HCEC 1CT (cell line): ENCODE results near the gene PTH1R.

Experiments
- DNase-seq: peaks from one replicate; pipeline ENCODE4 v3.0.0-alpha.2; 2017

Gene PTH1R

DNA sequence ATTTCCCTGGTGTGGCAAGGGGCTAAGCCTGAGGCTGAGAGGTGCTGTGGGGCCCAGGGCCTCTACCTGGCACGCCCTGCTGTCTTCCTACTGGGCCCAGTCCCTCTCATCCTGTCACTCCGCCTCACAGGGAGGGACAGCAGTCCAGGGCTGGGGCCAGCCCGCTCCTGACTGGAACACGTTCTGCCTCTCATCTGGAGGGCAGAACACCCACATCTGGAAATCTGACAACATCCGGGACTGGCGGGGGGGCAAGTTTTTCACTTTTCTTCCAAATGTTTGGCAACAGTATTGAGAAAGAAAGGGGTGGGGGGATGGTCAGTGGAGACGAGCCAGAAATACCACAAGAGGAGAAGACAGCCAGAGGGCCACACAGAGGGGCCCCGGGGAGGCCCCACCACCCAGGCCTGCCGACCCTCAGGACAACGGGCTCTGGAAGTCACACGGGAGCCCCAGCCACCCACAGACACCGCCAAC is 12.5 kb upstream of the PTH1R start:
- peak; percentile 10 for DNase-seq

DNA sequence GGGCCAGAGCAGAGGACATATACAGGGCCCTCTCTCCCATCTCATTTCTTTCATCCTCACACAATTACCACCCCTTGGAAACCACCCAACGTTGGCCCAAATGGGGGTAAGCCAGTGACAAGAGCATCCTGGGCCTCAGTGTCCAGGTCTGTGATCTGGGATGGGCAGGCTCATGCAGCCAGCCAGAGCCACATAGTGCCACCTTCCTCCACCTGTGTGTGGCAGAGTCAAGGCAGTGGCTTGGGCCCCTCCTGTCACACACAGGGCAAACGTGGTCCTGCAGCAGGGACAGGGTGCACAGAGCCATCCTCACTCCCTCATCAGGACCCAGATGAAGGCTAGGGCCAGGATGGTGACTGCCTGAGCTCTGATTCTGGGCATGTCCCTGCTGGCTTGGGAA is 12.0 kb upstream of the PTH1R start:
- DNase-seq: no peak

DNA sequence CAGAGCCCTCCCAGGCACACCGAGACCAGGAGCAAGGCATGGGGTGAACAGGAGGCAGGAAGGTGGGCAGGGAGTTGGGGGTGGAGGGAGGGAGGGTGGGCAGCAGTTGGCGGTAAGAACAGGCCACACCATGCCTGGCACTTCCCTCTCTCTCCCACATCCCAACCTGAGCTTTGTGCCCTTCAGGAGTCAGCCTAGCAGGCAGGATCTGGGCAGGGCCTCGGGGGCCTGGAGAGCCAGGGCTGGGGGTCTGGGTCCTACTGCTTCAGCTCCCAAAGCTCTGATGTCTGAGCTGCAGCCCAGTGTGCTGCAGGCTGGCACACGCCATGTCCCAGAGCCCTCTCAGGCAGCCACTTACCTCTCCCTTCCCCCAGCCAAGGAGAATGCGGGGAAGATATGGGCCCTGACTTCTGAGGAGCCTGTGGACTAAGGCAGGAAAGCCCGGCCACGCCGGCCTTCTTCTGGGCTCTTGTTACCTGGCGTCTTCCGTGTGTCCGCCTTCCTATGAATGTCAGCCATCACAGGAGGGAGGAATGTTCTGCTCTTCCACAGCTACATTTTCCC is 11.4 kb upstream of the PTH1R start:
- no peak for DNase-seq

DNA sequence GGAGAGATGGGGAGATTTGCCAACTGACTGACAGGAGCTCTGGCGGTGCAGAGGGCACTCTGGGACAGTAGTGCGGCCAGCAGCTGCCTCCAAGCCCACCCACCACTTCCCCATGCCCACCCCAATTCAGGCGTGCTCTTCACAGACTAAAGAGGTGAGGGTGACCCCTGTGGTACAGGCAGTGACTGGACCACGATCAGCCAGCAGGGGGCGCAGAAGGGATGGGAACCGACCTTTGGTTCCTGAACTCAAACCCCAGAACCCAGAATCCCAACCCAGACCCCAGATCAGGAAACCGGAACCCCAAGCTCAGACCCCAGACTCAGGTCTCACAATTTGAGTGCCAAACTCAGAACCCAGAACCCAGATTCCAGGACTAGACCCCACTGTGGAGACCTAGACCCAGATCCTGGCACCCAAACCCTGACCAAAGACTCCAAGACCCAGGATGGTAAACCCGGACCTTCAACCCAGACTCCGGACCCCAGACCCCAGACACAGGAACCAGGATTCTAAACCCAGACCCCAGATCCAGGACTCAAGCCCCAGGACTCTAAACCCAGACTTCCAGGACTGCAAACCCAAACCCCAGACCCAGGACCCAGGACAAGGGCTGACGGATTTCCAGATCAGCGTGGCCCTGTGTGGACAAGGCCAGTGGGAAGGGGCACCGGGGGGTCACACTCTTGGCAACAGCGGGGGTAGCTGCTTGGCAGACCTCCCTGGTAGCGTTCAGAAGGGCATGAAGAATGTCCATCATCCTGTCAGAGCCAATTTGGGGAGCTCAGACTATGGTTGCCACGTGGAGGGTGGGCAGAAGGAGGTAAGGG is 10.6 kb upstream of the PTH1R start:
- peak; percentile 10 for DNase-seq

DNA sequence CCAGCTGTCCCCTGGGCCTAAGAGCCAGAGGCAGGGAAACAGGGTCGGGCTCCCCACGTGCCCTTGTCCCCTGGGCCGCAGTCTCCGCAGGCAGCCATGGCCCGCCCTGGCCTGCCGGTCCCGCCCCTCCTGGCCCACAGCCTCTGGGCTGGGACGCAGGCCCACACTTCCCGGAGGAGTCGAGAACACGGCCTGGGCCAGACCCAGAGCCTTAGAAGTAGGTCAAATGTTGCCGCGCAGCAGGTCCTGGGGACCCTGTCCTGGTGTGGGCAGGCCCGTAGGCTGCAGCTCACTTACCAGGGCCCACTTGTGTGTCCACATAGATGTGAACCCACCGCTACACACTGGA is 10.0 kb upstream of the PTH1R start:
- DNase-seq: no peak

DNA sequence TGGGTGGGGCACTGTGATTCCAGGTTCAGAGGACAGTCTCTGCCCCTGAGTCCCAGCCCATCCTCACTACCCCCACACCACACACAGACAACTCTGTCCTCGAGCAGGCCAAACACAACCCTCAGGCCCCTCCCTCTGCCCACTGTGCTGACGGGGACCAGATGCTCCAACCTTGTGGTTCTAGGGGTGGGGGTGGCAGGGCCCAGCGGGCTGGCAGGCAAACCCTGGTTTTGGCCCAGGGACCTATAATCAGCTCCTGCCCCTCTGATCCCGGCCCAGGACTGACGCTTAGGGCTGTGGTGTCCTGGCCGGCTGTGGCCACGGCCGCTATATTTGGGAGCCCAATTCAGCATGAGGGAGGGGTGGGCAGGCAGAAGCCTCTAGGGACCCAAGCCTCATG is 9.2 kb upstream of the PTH1R start:
- DNase-seq: no peak

DNA sequence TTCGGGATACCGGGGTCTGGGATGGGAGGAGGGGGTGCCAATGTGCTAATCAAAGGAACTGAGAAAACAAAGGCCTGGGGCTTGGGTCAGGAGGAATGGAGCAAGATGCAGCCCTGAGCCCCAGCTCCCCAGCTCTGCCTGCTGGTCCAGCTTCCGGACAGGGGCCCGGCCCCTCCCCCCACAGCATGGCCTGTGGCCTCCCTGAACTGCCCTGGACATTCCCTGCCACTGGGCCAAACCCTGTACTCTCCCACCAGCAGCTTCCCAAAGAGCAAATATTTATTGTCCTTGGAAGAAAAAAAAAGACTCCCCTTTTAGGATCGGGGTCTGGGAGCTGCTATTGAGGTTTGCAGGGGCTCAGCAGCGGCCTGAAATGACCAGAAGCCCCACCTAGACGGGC is 8.6 kb upstream of the PTH1R start:
- no peak for DNase-seq

DNA sequence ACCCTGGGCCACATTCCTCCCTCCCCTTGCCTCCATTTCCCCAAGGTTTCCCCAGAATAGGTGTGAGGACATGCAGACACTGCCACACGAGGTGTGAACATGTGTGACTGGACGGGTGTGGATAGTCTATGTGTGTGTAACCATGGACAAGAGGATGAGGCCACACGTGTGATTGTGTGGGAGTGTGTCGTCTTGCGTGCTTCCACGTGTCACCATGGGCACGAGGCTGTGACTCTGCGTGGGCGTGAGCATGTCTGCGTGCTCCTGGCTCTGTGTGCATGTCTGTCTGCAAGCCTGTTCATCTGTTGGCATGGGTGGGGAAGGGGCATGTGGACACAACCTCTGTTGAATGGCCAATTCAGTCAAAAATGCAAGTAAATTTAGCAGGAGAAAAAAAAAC is 8.1 kb upstream of the PTH1R start:
- no peak for DNase-seq

DNA sequence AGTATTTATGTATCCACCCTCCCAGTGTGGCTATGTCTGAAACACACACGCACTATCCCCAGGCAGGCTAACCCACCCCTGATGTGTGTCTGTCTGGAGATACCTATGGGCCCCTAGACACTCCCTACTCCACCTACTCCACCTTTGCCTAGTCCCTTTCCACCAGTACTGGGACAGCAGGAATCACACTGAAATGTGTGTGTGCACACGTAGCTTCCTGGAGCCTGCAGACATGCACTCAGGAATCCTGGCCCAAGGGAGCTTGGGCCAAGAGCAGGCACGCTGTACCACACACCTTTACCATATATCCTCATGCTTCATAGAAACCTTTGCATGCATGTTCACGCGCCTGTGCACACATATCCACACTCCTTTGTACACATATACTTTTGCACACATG is 6.9 kb upstream of the PTH1R start:
- DNase-seq: no peak

DNA sequence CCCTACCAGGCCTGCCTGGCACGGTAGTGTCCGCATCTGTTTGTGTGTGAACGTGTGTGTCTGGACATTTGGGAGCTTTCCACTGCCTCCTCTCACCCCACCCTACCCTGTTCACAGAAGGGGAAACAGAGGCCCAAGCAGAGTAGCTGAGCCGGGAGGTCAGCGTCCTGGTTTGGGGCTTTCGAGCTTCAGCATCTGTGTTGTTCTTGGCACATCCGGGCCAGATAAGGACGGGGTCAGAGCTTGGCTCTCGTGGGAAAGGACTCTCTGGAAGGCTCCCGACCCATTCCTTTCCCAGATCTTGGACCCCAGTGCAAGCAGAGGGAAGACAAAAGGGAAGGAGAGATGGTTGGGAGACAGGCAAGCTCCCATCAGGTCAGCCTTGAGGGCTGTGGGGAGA is 6.3 kb upstream of the PTH1R start:
- no peak for DNase-seq

DNA sequence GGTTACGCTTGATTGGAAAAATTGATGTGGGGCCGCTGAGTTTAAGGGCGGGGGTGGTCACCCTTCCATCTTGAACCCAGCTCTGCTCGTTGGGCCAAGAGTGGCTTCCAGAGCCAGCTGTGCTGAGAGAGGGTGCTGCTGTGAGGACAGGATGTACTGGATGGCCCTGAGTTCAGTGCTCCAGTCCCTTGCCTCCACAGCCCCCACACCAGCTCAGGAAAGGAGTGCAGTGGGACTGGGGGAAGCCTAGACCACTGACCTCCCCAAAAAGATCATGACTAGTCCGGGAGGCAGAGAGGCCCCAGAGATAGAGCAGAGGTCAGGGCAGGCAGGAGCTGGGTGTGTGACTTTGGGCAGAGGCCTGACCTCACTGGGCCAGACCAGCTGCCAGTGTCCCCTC is 4.0 kb upstream of the PTH1R start:
- no peak for DNase-seq

DNA sequence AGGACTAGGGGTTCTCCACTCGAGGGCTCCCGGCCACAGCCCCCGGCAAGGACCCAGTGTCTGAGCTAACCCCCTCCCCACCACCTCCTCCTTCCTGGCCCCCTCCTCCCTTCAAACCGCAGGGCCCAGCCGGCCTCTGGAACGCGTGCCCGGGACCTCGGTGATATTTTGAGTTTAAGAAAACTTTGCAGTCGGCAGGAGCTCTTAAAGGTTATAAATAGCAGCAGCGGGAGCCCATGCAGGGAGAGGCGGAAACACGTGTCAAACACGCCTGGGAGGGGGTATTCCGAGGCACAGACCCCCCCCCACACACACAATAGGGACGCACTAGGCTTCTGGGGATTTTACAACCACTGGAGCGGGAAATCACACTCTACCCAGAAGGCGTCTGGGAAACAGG is 3.1 kb upstream of the PTH1R start:
- DNase-seq: no peak

DNA sequence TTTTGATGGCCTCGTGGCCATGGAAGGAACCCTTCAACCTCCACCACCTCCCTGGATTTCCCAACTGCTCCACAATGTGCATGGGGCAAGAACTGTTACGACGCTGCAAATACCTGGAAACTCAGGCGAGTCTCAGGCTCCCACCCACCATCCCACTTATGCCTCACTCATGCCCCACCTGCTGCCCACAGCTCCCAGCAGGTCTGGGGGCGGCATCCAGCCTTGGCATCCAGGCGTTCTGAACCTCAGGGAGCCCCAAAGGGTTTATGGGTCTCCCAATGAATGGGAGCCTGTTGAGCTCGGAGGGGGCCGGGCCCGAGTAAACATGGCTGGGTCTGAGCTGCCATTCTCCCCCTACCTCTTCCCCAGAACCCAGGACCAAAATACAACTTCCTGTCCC is 2.0 kb upstream of the PTH1R start:
- DNase-seq: no peak

DNA sequence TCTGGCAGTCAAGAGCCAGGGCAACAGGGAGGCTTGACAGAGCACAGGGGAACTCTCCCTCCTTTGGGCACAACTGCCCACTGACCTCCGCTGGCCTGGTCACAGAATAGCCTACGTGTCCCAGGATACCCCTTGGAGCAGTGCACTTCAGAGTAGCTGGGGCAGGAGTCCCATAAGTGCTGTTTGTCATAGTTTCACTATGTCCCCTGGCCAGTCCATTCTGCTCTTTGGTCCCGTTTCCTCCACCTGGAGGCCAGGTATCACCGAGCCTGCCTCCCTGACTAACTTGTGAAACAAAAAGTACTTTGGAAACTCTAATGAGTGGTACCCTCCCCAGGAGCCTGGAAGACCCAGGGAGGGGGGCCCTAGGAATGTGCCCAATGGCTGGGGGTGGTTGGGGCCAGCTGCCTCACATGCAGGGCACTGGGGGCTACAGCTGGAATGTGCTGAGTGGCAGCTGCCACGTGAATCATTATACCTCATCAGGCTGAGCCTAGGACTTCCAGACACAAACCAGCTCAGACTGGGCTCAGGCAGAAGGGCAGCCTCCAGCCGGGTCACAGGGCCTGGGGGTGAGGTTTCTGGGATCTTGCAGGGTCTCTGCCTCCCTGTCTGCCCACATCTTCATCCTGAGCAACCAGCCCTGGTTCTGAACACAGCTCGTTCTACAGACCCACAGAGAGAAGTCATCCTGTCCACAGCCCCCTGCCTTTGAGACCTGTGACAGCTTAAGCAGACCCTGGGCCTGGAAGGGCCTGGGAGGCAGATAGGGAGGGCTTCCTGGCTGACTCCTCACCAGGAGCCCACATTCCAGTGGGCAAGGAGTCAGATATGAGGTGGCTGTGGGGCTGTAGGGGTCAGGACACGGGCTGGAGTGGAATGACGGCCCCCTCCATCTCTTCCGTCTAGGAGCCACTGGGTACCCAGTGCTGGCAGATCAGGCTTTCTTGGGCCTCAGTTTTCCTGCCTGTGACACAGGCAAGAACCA is 914 bp upstream of the PTH1R start:
- no peak for DNase-seq

DNA sequence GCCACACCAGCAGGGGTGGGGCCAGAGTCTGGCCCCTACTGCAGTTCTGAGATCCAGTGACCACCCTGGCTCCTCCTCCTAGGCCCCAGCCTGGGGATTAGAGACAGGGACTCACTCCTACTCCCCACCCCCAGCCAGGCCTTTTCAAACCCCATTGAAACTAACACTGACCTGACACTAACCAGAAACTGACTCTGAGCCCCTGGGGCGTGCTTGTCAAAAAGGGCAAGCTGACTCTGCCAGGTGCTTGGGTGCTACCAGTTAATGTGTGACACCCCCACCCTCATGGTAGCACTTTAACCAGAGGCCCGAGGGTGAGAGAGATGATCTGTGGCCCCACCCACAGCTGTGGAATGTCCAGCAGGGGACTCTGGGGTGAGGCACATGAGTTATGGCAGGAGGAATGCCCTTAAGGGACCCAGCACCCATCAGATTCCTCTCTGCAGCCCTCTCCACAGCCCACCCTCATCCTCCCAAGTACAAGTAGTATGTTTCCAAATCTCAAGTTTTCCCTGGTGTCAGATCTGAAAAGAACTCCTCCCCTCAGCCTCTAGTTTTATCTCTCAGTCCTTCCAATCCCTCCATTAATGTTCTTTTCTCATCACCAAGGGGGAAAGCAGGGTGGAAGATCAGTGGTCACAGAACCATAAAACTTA is 1.4 kb downstream of the PTH1R start:
- no peak for DNase-seq

DNA sequence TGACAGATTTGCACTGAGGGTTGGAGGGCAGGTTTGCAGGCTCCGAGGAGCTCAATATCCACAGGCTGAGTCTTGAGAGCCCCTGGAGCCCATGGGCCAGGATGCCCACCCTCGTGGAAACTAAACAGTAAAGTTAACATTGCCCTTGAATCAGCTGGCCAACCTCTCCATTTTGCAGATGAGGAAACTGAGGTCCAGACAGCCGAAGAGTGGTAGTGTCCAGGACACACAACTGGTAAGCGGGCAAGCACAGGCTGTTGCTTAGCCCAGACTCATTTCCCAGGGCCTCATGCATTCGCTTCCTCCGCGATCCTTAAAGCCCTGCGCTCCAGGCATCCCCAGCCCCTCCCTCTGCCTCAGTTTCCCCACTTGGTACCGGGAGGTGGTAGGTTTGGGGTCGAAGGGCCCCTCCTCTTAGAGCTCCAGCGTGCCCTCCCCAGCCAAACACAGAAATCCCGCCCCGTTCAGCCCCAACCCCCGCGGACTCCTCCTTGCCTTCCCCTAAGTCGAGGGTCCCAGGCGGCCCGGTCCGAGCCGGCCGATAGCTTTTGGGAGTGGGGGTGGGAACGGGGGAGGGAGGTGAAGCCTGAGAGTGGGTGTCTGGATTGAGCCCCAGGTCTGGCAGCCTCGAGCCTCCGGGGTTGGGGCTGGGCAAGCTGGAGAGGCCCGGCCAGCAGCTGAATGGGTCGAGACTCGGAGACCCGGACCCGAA is 3.5 kb downstream of the PTH1R start:
- no peak for DNase-seq

DNA sequence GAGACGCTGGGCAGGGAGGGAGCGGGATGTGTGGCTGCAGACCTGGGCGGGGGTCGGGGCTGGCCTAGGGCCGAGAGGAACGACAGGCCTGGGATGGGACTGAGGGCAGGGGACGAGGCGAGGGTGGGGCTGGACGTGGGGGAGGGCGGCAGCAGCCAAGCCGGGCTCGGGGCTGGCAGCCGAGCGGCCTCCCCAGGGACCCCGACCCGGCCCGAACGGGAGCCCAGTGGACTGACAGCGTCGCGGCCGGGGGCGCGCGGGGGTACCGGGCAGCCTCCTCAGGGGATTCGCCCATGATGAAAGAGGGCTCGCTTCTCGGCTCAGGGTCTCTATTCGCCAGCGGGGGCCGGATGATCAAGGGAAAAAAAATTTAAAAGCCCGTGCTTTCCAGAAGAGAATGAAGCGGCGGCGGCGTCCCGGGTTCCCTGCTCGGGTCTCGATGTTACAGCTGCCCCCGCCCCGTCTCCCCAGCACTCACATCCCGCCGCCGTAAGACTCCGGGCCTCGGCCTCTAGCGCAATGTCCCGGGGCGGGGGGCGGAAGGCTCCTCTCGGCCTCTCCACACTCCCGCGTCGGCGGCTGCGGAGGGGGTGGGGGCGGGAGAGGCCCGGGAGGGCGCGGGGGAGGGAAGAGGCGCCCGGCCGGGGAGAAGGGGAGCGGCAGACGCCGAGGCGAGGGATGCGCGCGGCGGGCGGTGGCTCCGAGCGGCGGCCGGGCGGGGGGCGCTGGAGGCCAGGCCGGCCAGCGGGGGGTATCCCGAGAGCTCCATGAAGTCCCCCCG is 4.3 kb downstream of the PTH1R start:
- DNase-seq: no peak

DNA sequence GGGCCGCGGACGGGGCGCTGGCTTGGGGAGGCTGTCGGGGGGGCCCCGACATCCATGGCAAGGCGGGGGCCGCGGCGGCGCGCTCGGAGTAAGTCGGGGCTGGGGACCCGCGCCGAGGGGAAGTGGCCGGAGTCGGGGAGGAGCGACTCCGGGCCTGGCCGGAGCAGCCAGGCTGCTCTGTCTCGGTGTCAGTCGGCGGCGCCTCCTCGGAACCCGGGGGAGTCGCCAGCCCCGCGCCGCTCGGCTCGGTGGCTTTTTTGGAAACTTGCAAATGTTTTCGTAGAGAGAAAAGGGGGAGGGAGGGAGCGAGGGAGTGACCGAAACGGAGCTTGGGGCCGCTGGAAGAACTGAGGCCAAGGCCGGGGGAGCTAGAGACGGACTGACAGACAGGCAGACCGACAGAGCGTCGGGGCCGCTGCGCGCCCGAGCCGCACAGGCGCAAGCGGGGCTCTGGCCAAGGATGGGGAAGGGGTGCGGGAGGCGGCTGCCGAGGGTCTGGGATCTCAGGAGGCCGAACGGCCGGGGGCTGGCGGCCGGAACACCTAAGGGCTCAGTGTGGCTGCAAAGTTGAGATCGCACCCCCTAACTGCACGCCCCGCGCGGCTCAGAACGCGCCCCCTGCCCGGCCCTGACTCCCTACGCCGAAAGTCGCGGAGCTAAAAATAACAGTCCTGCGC is 5.0 kb downstream of the PTH1R start:
- no peak for DNase-seq

DNA sequence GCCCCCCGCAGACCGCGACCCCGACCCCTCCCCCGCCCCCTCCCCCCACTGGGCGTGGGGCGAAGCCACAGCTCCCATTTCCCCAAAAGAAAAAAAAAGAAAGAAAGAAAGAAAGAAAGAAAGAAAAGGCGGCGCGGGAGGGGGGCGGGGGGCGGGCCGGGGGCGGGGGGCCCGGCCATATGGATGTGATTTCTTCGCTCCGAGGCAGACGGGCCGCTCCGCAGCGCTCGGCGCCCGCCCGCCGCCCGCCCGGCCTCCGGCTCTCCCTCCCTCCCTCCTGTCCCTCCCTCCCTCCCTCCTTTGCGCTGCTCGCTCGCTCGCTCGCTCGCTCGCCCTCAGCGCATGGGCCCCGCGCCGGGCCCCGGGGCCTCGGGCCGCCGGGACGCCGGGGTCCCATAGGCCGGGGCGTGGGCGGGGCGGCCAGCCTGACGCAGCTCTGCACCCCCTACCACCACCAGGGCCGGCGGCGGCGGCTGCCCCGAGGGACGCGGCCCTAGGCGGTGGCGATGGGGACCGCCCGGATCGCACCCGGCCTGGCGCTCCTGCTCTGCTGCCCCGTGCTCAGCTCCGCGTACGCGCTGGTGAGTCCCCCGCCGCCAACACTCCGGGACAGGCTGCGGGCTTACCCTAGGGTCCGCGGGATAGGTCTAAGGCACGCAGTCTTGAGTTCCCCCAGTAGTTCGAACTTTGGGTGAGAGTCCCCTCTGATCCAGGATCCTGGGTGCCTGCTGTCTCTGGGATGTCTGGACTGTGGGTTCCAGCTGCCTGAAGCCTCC is 5.7 kb downstream of the PTH1R start:
- DNase-seq: no peak

DNA sequence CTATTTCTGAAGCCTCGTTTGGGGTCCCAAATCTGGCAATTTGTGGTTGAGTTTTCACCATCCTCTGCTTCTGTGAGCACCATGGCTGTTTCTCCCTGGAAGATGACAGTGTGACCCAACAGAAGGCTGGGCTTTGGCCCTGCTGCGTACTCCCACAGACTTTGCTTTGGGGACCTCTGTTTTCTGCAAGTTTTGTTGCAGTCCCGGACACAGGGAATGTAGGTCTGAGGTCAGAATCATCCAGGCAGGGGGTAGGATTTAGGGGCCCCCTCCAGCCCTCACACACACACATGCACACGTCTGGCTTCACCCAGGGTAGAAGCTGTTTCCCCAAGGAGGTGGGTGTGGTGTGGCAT is 6.3 kb downstream of the PTH1R start:
- no peak for DNase-seq
